Stimulated activated CD8-positive, alpha-beta memory T cell treated with anti-CD3 and anti-CD28 coated beads, Interleukin-7, amount 100 ng/mL, for 1 hour (primary cell): Measurements from ENCODE around the gene EPB41L1.

Source experiments
- DNase-seq, 2 donors: peaks; one replicate each; pipeline ENCODE4 v3.0.0-alpha.2; 2020; ENCODE audit warnings: low read depth in 2 of 2

The EPB41L1 gene

GRCh38 chr20:36279776-36280175, 125.2 kb downstream of the EPB41L1 start:
- no peak for DNase-seq

GRCh38 chr20:36281785-36282380, 127.3 kb downstream of the EPB41L1 start:
- DNase-seq: no peak
